Breast epithelium (tissue), 4 donors: ENCODE measurements around the gene HSD17B8. TPM values are rescaled to one million over a fixed set of nuclear protein-coding genes. Genes with fewer than 3 reads are reported as not detected.

Source experiments
- DNase-seq, 2 donors: peaks; one replicate each; pipeline ENCODE4 v3.0.0-alpha.2; 2019; ENCODE audit warnings: low spot score in 2 of 2
- H3K27ac ChIP-seq, 2 donors: fragments of 200-600 bp; sonication (generic) in 1 of 2; one replicate each; pipeline ENCODE4 v1.5.1; 2016 to 2019; ENCODE audit warnings: mild to moderate bottlenecking in 1 of 2
- H3K27me3 ChIP-seq, 2 donors: fragments of 200-600 bp; sonication (generic) in 1 of 2; one replicate each; pipeline versions ENCODE4 v1.5.1 to v1.6.0; 2017 to 2019; ENCODE audit warnings: control low read depth in 1 of 2, mild to moderate bottlenecking in 1 of 2
- H3K36me3 ChIP-seq: fragments of 200-600 bp; one replicate; pipeline ENCODE4 v1.5.1; 2019
- H3K4me1 ChIP-seq, 2 donors: fragments of 200-600 bp; sonication (generic); one replicate each; pipeline ENCODE4 v1.5.1; 2016 to 2019; ENCODE audit warnings: control low read depth in 1 of 2
- H3K4me3 ChIP-seq, 3 donors: fragments of 200-600 bp; sonication (generic); 1 replicate in 2 of 3; 2 replicates in 1 of 3; pipeline ENCODE4 v1.5.1; 2016 to 2019; ENCODE audit warnings: mild to moderate bottlenecking in 3 of 3, moderate library complexity in 2 of 3
- H3K9me3 ChIP-seq, 2 donors: fragments of 200-600 bp; sonication (generic) in 1 of 2; one replicate each; pipeline ENCODE4 v1.5.1; 2016 to 2019; ENCODE audit warnings: control low read depth in 1 of 2
- POLR2A ChIP-seq: fragments of 450-650 bp; IDR thresholded peaks from one replicate; pipeline ENCODE4 v1.6.1; 2016; ENCODE audit warnings: antibody characterized with exemption, mild to moderate bottlenecking, moderate library complexity
- POLR2AphosphoS5 ChIP-seq, 3 donors: sonication (generic); formaldehyde crosslinking; IDR thresholded peaks; one replicate each; pipeline ENCODE4 v1.6.1; 2017; ENCODE audit warnings: antibody characterized with exemption in 3 of 3
- intact Hi-C: fragments of 100-400 bp; cut with DNase I; formaldehyde crosslinking; loops from one replicate; pipeline ENCODE4 v1.15.1; 2023; ENCODE audit warnings: low total_unique reads
- total RNA-seq, 3 donors: library from RNA; depleted of rRNA; stranded (reverse); fragments of >200 nt; gene quantifications; one replicate each; pipeline ENCODE4 v1.1.0, GENCODE V29; 2016
- TF ChIP-seq, protein P1 (sequence below), 3 donors: fragments of 450-650 bp; IDR thresholded peaks; one replicate each; pipeline ENCODE4 v1.5.1; 2016 to 2017; ENCODE audit warnings: antibody characterized with exemption in 3 of 3, mild to moderate bottlenecking in 3 of 3, moderate library complexity in 3 of 3

Gene HSD17B8
- total RNA-seq, 3 donors from 2014 or later, result 17.0 to 33.8 (median 18.4) TPM

- intact Hi-C loops, result no loop called here
- Histone ChIP-seq H3K36me3 (no peaks in the 10 kb centered on the region), H3K9me3 (no peaks in the 10 kb centered on the region), H3K4me1 (peaks cover 0 to 3% of the 10 kb centered on the region in 2 donors), H3K27me3 (no peaks in the 10 kb centered on the region), H3K4me3 (peak overlapping the region in 1 of 3 donors; percentile 70), H3K27ac (no peak overlapping the region)
- no peak for TF ChIP-seq POLR2A
- TF ChIP-seq, protein P1, sequence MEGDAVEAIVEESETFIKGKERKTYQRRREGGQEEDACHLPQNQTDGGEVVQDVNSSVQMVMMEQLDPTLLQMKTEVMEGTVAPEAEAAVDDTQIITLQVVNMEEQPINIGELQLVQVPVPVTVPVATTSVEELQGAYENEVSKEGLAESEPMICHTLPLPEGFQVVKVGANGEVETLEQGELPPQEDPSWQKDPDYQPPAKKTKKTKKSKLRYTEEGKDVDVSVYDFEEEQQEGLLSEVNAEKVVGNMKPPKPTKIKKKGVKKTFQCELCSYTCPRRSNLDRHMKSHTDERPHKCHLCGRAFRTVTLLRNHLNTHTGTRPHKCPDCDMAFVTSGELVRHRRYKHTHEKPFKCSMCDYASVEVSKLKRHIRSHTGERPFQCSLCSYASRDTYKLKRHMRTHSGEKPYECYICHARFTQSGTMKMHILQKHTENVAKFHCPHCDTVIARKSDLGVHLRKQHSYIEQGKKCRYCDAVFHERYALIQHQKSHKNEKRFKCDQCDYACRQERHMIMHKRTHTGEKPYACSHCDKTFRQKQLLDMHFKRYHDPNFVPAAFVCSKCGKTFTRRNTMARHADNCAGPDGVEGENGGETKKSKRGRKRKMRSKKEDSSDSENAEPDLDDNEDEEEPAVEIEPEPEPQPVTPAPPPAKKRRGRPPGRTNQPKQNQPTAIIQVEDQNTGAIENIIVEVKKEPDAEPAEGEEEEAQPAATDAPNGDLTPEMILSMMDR (IDR thresholded peaks at IDR 0.05), result no peak
- no peak for TF ChIP-seq POLR2AphosphoS5 (IDR thresholded peaks at IDR 0.05)
- DNase-seq, result no peak
Measured at GRCh38 chr6:33191383-33192104, 12.9 kb upstream of the HSD17B8 start.

DNA sequence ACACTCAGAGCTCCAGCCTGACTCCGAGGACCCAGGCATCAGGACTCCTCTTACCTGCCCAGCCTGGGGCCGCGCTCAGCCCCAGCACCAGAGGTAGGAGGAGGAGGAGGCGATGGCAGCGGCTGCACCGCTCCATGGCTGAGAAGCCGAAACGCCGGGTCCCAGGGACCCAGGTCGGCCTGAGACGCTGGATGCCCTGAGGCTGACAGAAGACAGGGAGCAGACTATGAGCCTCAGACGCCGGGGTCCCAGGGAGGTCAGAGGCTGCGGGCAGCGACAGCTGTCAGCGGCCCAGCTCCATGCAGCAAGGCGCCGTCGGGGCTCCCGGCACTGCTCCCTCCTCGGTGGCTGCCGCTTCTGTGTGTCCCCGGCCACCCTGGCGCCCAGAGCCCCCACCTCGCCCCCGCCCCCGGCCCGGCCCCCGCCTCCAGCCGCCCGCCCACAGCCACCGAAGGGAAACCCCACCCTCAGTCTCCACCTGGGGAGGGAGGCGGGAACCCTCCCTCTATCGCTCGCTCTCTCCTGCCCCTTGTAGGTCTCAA lies 12.3 kb upstream of the HSD17B8 start, which contains the start of gene COL11A2:
COL11A2 (minus strand) TSS at position 363 of the 542 bp plus-strand sequence; CDS start at position 136, 227 bp downstream.
- peaks cover 0 to 3% of the 10 kb centered on the region in 2 donors for H3K4me1 ChIP-seq
- peak within 1 kb of the TSS; percentile 48 to 76 for H3K27ac ChIP-seq
- intact Hi-C loops, result no loop called here
- H3K4me3 ChIP-seq, result peak within 1 kb of the TSS; percentile 26 to 70 (median 53)
- DNase-seq, result no peak
- H3K27me3 ChIP-seq, result no peaks in the 10 kb centered on the region
- no peaks in the 10 kb centered on the region for H3K36me3 ChIP-seq
- TF ChIP-seq POLR2AphosphoS5 (IDR thresholded peaks at IDR 0.05), result no peak
- TF ChIP-seq, protein P1 (IDR thresholded peaks at IDR 0.05), result no peak
- no peaks in the 10 kb centered on the region for H3K9me3 ChIP-seq

DNA sequence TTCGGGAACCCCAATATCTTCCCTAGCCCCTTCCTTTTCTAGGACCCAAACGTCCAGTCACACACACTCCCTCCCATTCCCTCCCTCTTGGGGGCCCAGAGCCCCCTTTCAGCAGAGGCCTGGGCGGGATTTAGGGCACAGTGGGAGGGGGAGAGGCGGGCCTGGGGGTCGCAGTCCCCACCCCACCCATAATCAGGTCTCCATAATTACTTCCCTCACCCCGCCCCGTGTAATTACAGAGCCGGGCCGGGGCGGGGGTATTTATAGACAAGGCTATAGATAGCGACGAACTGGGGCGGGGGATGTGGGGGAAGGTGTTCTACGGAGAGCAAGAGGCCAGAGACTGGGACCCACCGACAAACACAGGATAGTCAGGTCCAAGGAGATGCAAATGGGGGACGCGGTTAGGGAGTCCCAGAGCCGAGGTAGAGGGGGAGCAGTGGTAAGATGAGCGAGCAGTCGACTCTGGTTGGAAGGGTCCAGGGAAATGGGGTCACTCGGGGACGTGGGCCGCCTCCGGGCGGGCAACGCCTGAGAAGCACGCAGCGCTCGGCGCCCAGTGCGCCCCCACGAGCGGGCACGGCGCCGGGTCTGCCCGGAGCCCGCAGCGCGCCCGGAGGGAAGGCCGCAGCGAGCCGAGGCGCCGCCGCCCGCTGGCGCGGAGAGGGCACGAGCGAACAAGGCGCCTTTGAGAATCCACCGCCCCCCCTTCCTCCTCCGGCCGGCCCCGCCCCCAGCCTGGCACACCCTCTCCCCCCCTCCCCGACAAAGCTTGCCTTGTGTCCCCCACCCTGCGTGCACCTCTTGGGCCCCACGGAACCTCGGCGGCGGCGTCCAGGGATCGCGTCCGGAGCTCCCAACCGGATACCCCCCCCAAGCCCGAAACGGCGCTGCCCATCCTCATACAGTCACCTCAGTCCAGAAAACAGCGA lies 11.5 kb upstream of the HSD17B8 start:
- Histone ChIP-seq H3K4me1 (peaks cover 3 to 4% of the 10 kb centered on the region in 2 donors), H3K27ac (peak overlapping the region; percentile 48 to 76), H3K36me3 (no peaks in the 10 kb centered on the region), H3K4me3 (peak overlapping the region; percentile 26 to 70 (median 53)), H3K27me3 (no peaks in the 10 kb centered on the region), H3K9me3 (no peaks in the 10 kb centered on the region)
- TF ChIP-seq, protein P1 (IDR thresholded peaks at IDR 0.05), result no peak
- TF ChIP-seq POLR2A, result no peak
- TF ChIP-seq POLR2AphosphoS5 (IDR thresholded peaks at IDR 0.05), result no peak
- no peak for DNase-seq
- intact Hi-C loops, result no loop called here

GRCh38 chr6:33193619-33194018 lies 10.8 kb upstream of the HSD17B8 start:
- Histone ChIP-seq H3K27me3 (no peaks in the 10 kb centered on the region), H3K27ac (peak overlapping the region; percentile 48 to 76)
- intact Hi-C loops, result no loop called here

More at GRCh38 chr6:33193619-33194018, 10.8 kb upstream of the HSD17B8 start:
- no peak for DNase-seq
- H3K9me3 ChIP-seq, result no peaks in the 10 kb centered on the region
- TF ChIP-seq, protein P1 (IDR thresholded peaks at IDR 0.05), result no peak
- no peak for TF ChIP-seq POLR2AphosphoS5 (IDR thresholded peaks at IDR 0.05)
- no peak for TF ChIP-seq POLR2A
- no peaks in the 10 kb centered on the region for H3K36me3 ChIP-seq
- H3K4me3 ChIP-seq, result peak overlapping the region; percentile 26 to 70 (median 53)
- peaks cover 3 to 9% of the 10 kb centered on the region in 2 donors for H3K4me1 ChIP-seq
